ENCODE measurements around the gene KCNK6.

Gene KCNK6

GRCh38 chr19:38319421-38320258 lies at the start of gene KCNK6:
Gene KCNK6 (plus strand): TSS chr19:38319845. CDS start chr19:38319951, 106 bp downstream.
- peak in 1 of 2 donors; percentile 32 for DNase-seq (ENCODE audit: low read depth in 2 of 2)

GRCh38 chr19:38270587-38271167 lies 49.0 kb upstream of the KCNK6 start:
- DNase-seq (ENCODE audit: low read depth in 2 of 2) = no peak

GRCh38 chr19:38273499-38273898 lies 46.1 kb upstream of the KCNK6 start:
- no peak for DNase-seq (ENCODE audit: low read depth in 2 of 2)

GRCh38 chr19:38274739-38275138 lies 44.9 kb upstream of the KCNK6 start:
- no peak for DNase-seq (ENCODE audit: low read depth in 2 of 2)

- no peak for DNase-seq (ENCODE audit: low read depth in 2 of 2)
Measured at GRCh38 chr19:38276942-38277517, 42.6 kb upstream of the KCNK6 start.

GRCh38 chr19:38277549-38277948 lies 42.1 kb upstream of the KCNK6 start:
- DNase-seq (ENCODE audit: low read depth in 2 of 2) = no peak

- no peak for DNase-seq (ENCODE audit: low read depth in 2 of 2)
Measured at GRCh38 chr19:38277969-38278680, 41.5 kb upstream of the KCNK6 start.

- DNase-seq (ENCODE audit: low read depth in 2 of 2) = no peak
Measured at GRCh38 chr19:38278751-38279150, 40.9 kb upstream of the KCNK6 start.

- DNase-seq (ENCODE audit: low read depth in 2 of 2) = no peak
Measured at GRCh38 chr19:38280030-38280921, 39.4 kb upstream of the KCNK6 start.

- DNase-seq (ENCODE audit: low read depth in 2 of 2) = no peak
Measured at GRCh38 chr19:38281811-38282566, 37.7 kb upstream of the KCNK6 start.

- no peak for DNase-seq (ENCODE audit: low read depth in 2 of 2)
Measured at GRCh38 chr19:38283271-38283670, 36.4 kb upstream of the KCNK6 start.

- DNase-seq (ENCODE audit: low read depth in 2 of 2) = no peak
Measured at GRCh38 chr19:38284422-38284821, 35.2 kb upstream of the KCNK6 start.

- no peak for DNase-seq (ENCODE audit: low read depth in 2 of 2)
Measured at GRCh38 chr19:38285567-38285966, 34.1 kb upstream of the KCNK6 start.

GRCh38 chr19:38287604-38288003 lies 32.0 kb upstream of the KCNK6 start:
- no peak for DNase-seq (ENCODE audit: low read depth in 2 of 2)

GRCh38 chr19:38288123-38288855 lies 31.4 kb upstream of the KCNK6 start:
- DNase-seq (ENCODE audit: low read depth in 2 of 2) = no peak

GRCh38 chr19:38289955-38290354 lies 29.7 kb upstream of the KCNK6 start:
- DNase-seq (ENCODE audit: low read depth in 2 of 2) = no peak

- no peak for DNase-seq (ENCODE audit: low read depth in 2 of 2)
Measured at GRCh38 chr19:38290631-38291147, 29.0 kb upstream of the KCNK6 start.

GRCh38 chr19:38291855-38292254 lies 27.8 kb upstream of the KCNK6 start:
- no peak for DNase-seq (ENCODE audit: low read depth in 2 of 2)

GRCh38 chr19:38293281-38293680 lies 26.4 kb upstream of the KCNK6 start:
- DNase-seq (ENCODE audit: low read depth in 2 of 2) = no peak

GRCh38 chr19:38294090-38294489 lies 25.6 kb upstream of the KCNK6 start:
- no peak for DNase-seq (ENCODE audit: low read depth in 2 of 2)
